ENCODE results near the gene QRFP. TPM values are rescaled to one million over a fixed set of nuclear protein-coding genes. Genes with fewer than 3 reads are reported as not detected.

QRFP gene
- total RNA-seq, 1 experiment from 2014 or later = not detected

- no TSS peak for BruUV-seq (replicated peaks)
- Histone ChIP-seq H3K4me1 (ENCODE audit: insufficient read depth, low read length) (no peaks in the 10 kb centered on the region; the same call in 1 of the 2 replicates), H3K27ac (ENCODE audit: low read length) (no peak overlapping the region), H3K27me3 (ENCODE audit: low read length) (no peaks in the 10 kb centered on the region), H3K4me2 (ENCODE audit: low read length) (no peak overlapping the region), H3K79me2 (ENCODE audit: low read length) (no peaks in the 10 kb centered on the region), H4K20me1 (ENCODE audit: low read length) (no peaks in the 10 kb centered on the region), H3F3A (ENCODE audit: low read length, unreplicated experiment) (no peaks in the 10 kb centered on the region), H3K36me3 (ENCODE audit: low read depth, low read length) (no peaks in the 10 kb centered on the region; the same call in 1 of the 2 replicates), H3K9ac (ENCODE audit: low read length) (no peak overlapping the region), H2AFZ (ENCODE audit: low read length) (no peak overlapping the region), H3K4me3 (ENCODE audit: low read length) (no peak overlapping the region), H3K9me3 (ENCODE audit: low read length) (no peaks in the 10 kb centered on the region), H3K9me2 (replicated peaks; ENCODE audit: low read length) (no peaks in the 10 kb centered on the region)
- ChIA-PET POLR2A (ENCODE audit: unreplicated experiment) (no interaction called here), CTCF (no interaction called here)
- no peak for DNase-seq
- no peak for TF ChIP-seq EZH2phosphoT487 (IDR thresholded peaks at IDR 0.05; ENCODE audit: borderline replicate concordance, low read length)
- TF ChIP-seq, protein P1, sequence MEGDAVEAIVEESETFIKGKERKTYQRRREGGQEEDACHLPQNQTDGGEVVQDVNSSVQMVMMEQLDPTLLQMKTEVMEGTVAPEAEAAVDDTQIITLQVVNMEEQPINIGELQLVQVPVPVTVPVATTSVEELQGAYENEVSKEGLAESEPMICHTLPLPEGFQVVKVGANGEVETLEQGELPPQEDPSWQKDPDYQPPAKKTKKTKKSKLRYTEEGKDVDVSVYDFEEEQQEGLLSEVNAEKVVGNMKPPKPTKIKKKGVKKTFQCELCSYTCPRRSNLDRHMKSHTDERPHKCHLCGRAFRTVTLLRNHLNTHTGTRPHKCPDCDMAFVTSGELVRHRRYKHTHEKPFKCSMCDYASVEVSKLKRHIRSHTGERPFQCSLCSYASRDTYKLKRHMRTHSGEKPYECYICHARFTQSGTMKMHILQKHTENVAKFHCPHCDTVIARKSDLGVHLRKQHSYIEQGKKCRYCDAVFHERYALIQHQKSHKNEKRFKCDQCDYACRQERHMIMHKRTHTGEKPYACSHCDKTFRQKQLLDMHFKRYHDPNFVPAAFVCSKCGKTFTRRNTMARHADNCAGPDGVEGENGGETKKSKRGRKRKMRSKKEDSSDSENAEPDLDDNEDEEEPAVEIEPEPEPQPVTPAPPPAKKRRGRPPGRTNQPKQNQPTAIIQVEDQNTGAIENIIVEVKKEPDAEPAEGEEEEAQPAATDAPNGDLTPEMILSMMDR (conservative IDR thresholded peaks at IDR 0.05; ENCODE audit: low read depth, low read length) = no peak
- no peak for TF ChIP-seq EZH2 (IDR thresholded peaks at IDR 0.05; ENCODE audit: low read length, unreplicated experiment)
- intact Hi-C loops (cut with micrococcal nuclease) = no loop called here
- no peak for ATAC-seq
These were observed 35.0 kb downstream of the QRFP start for GRCh38 chr9:130861372-130862180.

DNA sequence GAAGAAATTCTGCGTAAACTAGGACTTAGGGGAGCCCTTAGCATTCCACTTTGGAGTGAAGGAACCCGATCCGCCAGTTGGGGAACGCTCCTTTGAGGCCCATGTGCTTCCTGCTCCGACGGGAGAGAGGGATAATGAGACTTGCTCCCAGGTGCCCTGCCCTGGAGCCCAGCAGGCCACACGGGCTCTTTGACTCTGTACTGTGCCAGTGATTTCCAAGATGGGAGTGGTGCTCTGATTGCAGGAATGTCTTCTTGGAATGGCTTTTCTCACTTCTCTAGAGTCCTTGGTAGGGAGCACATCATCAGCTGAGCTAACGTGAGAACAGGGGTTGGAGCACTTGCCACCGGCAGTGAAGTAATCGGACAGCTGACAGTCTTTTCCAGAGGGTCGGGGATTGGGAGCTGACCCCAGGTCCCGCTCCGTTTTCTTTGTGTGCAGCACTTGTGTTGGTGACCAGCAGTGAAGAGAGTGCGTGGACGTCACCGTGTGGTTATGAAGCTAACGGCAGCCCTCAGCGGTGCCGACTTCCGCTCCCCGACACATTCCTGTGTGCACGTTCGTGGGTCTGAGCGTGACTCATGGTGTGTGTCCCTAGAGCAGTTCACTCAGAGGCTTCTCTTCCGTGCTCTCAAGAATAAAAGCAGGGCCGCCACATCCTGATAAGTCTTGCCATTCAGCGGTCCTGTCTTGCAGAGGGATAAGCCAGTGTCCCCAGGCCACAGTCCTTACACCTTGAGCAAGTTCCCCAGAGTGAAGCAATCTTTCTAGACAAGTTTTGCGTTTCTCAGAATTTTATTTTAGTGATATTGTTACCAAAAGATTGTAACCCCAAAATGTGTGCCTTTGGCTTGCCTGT is 35.9 kb downstream of the QRFP start:
- TF ChIP-seq, protein P1 (conservative IDR thresholded peaks at IDR 0.05; ENCODE audit: low read depth, low read length) = no peak
- TF ChIP-seq EZH2phosphoT487 (IDR thresholded peaks at IDR 0.05; ENCODE audit: borderline replicate concordance, low read length) = no peak
- TF ChIP-seq EZH2 (IDR thresholded peaks at IDR 0.05; ENCODE audit: low read length, unreplicated experiment) = no peak
- H3K9me2 ChIP-seq (replicated peaks; ENCODE audit: low read length) = no peaks in the 10 kb centered on the region
- no peak overlapping the region for H3K9ac ChIP-seq (ENCODE audit: low read length)
- no peak overlapping the region for H2AFZ ChIP-seq (ENCODE audit: low read length)
- no peaks in the 10 kb centered on the region for H3F3A ChIP-seq (ENCODE audit: low read length, unreplicated experiment)
- no peak overlapping the region for H3K27ac ChIP-seq (ENCODE audit: low read length)
- H3K27me3 ChIP-seq (ENCODE audit: low read length) = no peaks in the 10 kb centered on the region
- H3K36me3 ChIP-seq (ENCODE audit: low read depth, low read length) = no peaks in the 10 kb centered on the region; the same call in 1 of the 2 replicates
- no peak for DNase-seq
- no peaks in the 10 kb centered on the region for H4K20me1 ChIP-seq (ENCODE audit: low read length)
- ATAC-seq = no peak
- no peaks in the 10 kb centered on the region for H3K9me3 ChIP-seq (ENCODE audit: low read length)
- ChIA-PET CTCF (no interaction called here), POLR2A (ENCODE audit: unreplicated experiment) (no interaction called here)
- H3K4me2 ChIP-seq (ENCODE audit: low read length) = no peak overlapping the region
- no peaks in the 10 kb centered on the region; the same call in 1 of the 2 replicates for H3K4me1 ChIP-seq (ENCODE audit: insufficient read depth, low read length)
- no peaks in the 10 kb centered on the region for H3K79me2 ChIP-seq (ENCODE audit: low read length)
- intact Hi-C loops (cut with micrococcal nuclease) = no loop called here
- no peak overlapping the region for H3K4me3 ChIP-seq (ENCODE audit: low read length)
- BruUV-seq (replicated peaks) = no TSS peak
